Activated CD4-positive, alpha-beta T cell treated with anti-CD3 and anti-CD28 coated beads, Interleukin-2, Interleukin-6, amounts not matched to agents 100 ng/mL and 50 ng/mL, durations not matched to agents 16 hours and 8 hours (primary cell): ENCODE measurements around the gene CUX1.
"Not testable (repeated sequence)": the region's sequence is repeated elsewhere in the genome, so short reads cannot be mapped to it uniquely, and the experiment has no call there.

ENCODE experiments used
- DNase-seq: peaks from one replicate; pipeline ENCODE4 v3.0.0-alpha.2; 2020

CUX1 gene

DNA sequence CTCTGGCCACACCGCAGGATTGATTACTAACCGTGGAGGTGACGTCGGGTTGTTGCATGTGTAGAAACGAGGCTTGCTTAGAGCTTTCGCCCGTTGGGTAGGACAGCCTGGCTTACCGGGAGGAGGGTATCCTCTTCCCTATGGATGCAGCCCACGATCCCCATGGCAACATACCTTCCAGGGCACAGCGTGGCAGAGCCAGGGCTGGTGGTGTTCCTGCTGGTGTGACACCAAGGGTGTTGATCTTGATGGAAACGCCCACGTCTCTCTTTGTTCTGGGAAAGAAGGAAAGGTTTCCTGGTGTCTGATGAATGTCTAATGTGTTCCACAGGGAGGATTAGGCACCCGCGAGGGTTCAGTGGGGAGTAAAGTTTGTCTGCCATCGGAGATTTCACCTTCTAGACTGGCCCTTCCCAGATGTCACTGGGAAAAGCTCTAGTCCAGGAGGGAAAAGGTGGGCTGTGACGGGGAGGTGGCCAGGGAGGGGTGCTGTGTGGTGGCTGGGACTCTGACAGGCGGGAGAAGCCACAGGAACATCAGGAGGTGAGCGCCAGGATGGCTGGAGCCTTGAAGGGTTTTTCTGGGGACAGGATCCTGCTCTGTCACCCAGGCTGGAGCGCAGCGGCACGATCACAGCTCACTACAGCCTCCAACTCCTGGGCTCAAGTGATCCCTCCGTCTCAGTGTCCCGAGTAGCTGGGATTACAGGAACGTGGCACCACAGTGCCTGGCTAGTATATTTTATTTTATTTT is 102.1 kb downstream of the CUX1 start:
- no peak for DNase-seq

DNA sequence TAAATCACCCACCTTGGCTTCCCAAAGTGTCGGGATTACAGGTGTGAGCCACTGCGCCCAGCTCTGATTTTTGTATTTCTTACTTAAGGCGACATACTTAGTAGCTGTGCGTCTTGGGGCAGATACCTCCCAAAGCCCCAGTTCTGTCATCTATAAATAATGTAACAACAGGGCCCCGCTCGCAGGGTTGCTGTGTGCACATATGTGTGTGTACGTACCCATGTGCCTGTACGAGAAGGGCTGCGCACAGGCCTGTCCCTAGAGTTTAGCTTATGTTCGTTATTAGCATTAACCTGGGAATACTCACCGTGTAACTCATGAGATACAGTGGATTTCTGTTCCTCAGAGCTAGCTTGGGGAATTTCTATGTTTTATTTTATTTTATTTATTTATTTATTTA is 103.6 kb downstream of the CUX1 start:
- DNase-seq: no peak

DNA sequence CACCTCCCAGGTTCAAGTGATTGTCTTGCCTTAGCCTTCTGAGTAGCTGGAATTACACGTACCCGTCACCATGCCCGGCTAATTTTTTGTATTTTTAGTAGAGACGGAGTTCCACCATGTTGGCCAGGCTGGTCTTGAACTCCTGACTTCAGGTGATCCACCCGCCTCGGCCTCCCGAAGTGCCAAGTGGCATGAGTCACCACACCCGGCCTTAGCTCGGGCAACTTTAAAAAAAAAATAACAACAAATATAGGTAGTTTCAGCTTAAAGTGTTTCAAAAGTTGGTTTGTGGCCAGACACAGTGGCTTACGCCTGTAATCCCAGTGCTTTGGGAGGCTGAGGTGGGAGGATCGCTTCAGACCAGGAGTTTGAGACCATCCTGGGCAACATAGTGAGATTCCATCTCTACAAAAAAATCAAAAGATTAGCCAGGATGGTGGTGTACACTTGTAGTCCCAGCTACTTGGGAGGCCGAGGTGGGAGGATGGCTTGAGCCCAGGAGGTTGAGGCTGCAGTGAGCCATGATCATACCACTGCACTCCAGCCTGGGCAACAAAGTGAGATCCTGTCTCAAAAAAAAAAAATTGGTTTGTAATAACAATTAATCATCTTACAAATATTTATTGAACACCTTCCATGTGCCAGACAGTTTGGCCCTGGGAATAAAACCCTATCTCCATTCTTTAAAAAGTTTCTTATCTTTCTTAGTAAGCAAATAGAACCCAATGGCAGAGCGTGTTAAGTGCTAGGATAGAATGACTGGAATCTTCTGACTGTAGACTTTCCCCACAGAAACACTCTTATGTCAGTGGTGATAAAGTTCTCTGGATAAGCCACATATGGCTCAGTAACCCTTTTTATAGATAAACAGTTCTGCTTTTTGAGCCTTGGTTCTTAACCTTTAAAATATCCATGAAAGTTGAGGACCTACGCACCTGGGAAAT is 104.4 kb downstream of the CUX1 start:
- not testable (repeated sequence) for DNase-seq

DNA sequence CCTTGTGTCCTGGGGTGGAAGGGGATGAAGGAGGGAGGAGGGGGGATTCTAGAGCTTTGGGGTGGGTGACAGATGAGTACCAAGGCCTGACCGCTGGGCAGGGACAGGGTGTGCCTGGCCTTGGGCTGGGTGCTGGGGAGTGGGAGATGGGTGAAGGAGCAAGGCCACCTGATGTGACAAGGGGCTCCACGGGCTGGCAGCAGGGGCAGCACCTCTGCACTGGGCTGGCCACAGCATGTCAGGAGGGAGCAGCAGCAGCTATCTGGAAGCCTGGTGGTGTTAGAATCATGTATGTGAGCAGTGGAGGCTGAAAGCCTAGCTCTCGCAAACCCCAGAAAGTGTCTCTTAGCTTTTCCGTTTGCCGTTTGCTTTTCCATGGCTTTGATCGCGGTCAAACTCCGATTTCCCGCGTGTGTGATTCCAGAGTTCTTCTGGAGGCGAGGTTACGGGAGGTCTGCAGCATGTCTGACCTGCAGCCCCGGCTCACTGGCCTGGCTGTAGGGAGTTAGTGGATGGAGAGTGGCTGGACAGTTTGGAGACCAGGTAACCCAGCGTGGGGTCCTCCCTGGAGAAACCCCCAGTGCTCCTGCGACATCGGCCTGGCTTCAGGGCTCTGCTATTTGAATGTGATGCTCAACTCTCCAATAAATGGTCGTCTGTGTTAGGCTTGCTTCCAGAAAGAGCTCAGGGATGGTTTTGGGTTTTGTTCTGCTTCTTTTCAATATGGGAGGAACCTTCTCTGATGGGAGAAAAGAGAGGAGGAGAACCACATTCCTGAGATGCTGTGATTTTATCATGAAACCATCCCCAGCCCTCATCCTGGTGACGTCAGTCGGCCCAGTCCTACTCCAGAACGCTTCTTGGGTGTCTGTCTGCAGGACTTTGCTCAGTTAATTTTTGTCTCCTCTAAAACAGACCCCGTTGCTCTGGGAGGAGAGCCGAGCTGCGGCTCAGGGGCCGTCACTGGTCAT is 105.5 kb downstream of the CUX1 start:
- no peak for DNase-seq

DNA sequence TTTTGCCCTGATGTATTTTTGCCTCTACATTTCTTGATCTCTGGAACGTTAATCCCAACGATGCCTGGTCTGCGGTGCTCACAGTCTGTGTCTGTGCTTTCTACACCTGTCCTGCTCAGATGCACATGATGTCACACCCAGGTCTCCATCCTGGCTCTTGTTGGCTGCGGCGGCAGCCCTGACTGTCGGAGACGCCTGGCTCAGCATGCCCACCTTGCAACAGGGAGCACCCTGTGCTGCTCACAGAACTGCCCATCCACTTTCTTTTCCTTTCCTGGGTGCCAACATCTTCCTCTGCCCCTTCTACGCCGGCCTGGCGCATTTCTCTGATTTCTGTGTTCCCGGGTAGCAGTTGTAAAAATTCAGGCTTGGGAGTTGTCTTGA is 106.2 kb downstream of the CUX1 start:
- no peak for DNase-seq

DNA sequence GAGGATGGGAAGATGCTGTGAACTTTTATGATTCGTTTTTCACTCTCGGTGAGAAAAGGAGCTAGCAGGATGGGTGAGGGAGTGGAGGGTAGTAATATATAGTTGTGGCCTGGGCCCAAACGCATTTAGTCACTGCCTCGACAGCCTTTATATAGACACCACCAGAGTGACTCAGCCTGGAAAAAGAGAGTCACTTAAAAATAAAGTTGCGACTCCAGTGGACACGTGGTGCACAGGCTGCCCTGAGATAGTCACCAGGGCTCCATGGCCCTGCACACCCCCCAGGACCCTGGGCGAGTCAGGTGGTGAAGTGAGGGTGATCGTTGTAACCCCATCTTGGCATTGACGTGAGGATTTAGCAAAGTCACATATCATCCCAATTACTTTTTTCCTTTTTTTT is 106.7 kb downstream of the CUX1 start:
- DNase-seq: peak; percentile 29

DNA sequence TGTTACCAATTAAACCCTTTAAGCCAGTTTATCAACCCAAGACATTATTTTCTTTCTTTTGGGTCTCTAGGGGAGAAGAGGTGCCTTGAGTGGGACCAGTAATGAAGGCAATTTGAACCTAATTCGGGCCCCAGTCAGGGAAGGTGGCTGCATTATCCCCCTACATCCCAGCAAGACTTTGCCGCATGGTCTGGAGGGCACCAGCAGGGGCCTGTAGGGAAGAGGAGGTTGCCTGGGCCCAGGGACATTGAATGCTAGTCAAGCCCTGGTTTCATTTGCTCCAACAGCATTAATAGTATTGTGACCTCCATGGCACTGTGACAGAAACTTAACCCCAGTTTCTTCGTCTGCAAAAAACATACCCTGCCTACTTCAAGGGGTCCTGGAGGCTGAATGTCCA is 108.8 kb downstream of the CUX1 start:
- no peak for DNase-seq

DNA sequence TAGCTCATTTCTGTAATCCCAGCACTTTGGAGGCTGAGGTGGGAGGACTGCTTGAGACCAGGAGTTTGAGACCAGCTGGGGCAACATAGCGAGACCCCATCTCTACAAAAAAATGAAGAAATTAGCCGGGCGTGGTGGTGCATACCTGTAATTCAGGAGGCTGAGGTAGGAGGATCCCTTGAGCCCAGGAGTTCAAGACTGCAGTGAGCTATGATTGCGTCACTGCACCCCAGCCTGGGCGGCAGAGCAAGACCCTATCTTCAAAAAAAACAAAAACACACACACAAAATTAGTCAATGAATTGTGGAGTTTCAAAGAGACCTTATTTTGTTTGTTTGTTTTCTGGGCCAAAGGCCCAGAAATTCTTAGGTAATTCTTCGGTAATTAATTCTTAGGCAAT is 110.0 kb downstream of the CUX1 start:
- no peak for DNase-seq

DNA sequence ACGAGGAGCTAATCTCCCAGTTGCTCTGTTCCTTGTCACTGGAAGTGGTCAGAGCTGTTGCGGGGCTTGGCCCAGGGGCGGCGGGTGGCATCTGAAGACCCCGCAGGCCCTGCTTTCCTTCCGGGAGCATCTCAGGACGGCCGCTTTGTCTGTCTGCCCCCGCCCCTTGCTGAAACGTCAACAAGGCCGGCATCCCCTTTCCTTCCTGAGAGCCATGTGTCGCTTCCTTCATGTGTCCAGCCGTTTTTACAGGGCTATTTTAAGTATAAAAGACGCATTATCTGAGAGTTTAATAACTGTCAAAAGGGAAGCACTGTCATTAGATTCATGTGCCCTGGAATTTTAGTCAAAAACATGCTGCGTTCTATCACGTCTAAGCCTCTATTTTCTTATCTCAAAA is 110.4 kb downstream of the CUX1 start:
- no peak for DNase-seq

DNA sequence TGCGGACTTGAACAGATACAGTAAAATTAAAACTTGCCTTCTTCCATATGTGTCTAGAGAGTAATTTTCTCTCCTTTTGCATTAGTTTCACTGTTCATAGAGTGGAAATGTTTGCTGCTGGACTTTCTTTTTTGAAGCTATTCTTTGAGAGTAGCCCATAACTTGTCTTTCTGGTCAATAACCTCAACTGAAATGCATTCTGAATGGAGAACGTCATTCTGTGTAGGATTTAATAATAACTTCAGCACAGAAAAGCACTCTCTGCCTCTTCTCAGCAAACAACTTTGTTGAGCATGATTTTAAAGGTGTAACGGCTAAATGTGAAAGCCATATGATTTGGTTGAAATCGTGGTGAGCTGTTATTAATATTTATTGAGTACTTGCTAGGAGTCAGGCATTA is 111.8 kb downstream of the CUX1 start:
- no peak for DNase-seq

DNA sequence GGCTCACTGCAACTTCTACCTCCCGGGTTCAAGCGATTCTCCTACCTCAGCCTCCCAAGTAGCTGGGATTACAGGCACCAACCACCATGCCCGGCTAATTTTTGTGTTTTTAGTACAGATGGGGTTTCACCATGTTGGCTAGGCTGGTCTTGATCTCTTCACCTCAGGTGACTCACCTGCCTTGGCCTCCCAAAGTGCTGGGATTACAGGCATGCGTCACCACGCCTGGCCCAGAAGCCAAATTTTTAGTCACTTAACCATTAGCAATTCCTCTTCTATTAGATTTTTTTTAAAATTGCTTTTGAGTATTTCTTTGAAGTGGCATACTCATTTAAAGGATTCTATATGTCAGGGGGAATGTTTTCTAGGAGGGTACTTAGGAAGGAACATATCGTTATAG is 112.5 kb downstream of the CUX1 start:
- DNase-seq: not testable (repeated sequence)

DNA sequence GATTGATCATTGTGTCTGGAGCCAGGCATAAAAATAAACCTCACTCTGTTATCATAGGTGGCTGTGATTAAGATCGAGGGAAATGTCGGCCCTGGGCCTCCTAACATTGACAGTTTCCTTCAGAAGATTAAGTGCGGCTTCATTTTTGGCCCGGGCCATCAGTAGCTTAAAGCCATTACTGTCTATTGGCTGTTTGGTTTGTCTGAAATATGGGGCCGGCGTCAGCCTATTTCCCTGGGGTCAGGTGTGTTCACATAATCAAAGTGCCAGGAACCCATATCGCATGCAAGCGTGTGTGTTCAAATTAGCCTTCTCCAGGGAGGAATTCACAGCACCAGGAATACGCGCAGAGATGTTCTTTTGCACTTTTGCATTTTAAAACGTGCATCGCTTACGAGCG is 114.7 kb downstream of the CUX1 start:
- no peak for DNase-seq

DNA sequence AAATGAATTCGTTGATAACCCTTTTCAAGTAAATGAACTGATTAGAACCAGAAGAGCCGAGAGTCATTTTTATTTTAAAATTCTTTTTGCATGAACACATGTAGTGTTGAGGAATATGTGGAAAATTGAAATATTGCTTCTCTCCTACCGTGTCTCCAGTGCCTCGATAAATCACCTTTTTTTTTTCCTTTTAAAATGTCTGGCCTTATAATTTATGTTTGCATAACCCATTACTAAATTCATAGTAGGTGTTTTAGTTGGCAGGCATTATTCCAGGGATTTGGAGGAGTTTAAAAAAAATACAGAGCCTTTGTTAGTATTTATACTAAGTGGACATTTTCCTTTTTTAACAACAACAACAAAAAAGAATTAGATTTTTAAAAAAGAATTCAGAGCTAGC is 115.6 kb downstream of the CUX1 start:
- DNase-seq: no peak

DNA sequence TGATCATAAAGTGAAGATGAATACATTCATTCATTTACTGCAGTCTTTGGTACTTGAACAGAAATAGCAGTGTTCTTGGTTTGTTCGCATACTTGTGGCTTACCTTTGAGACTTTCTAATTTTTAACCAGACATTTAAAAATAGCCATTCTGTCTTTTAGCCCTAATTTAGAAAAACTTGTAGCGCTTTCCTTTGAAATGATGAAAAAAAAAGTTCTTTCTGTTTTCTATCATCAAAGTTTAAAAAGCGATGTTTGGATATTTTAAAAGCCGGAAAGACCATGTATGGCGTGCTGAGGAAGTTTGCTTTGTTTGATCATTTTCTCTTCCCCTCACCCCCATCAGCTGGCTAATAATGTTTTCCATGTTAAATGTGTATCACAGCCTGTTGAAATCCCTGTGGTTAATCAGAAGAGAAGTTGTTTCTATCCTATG is 116.3 kb downstream of the CUX1 start:
- no peak for DNase-seq

DNA sequence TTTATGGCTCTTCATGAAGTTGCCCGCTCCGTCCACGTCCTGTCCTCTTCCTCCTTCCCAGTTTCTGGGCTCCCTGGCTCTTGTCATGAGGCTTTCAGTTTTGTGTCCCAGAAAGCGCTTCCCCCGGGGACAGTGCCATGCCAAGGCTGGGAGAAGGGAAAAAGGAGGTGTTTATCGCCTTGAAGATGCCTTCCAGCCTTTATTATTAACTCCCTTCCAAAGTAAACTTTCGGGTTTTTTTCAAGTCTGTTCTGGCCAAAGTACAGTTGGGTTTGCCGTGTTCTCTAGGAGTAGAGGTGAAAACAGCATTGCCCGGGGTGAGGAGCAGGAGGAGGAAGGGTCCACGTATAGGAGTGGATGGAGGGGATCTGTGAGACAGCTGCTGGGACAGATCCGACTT is 117.2 kb downstream of the CUX1 start:
- DNase-seq: no peak

DNA sequence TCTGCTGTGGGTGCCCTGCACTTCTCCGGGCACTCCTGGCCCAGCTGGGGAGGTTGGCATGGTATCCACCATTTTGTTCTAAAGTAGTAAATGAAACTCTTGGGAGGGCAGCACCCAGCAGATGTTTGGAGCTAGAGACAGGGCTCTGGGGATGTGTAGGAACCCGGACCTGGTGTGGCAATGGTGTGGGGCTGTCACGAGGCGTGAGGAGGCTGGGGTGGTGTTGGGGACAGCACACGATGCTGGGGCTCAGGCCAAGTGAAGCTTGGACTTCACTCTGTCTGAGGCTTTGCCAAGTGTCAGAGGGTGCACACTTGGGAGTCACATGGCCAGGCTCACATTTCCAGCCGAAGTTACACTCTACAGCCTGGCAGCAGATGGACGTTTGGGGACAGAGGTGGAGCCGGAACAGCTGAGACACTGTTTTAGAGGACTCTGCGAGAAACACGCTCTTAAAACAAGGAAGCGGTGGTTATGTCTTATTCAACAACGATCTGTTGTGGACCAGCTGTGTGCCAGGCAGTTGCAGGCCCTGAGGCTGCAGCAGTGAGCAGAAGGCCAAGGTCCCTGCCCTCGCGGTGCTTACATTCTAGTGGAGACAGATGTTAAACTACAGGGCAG is 118.2 kb downstream of the CUX1 start:
- no peak for DNase-seq

DNA sequence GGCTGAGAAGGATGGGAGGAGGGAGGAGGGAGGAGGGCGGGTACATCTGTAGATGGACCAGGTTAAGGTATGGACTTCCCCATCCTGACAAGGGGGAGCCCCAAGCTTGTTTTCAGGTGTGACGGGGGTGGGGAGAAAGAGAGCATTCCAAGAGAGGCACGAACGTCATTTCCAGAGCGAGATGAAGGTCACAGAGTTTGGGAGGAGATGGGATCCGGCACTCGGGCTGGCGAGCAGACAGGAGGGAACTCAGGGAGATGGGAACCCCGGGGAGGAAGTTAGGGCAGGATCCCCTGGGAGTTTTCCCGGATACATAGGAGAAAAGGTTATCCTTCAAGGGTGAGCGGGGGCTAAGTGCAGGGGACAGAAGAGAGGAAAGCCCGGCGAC is 118.8 kb downstream of the CUX1 start:
- no peak for DNase-seq

DNA sequence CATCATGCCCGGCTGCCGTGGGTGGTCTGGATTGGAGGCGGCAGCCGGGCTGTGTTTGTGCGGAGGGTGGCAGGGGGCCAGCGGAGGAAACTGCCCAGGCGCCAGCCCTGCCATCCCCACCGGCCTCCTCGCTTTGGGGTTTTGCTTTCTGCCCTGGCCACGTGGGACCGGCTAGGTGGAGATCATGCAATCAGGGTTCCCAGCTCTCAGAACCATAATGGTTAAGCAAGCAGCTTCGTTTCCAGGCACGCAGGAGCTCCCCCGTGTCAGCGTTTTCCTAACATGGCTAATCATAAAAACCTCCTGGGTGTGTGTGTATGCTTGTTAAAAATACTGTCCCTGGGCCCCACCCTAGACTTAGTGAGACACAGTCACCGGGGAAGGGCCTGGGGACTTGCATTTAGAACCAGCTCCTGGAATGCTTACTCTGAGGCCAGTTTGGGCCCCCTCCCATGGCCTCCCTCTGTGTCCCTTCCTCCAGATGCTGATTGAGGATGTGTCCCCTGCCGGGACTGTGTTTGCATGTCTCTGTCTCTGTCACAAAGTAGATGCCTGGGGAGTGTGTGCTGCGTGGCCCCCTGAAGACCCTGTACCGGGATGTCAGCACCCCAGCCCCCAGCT is 119.3 kb downstream of the CUX1 start:
- no peak for DNase-seq

DNA sequence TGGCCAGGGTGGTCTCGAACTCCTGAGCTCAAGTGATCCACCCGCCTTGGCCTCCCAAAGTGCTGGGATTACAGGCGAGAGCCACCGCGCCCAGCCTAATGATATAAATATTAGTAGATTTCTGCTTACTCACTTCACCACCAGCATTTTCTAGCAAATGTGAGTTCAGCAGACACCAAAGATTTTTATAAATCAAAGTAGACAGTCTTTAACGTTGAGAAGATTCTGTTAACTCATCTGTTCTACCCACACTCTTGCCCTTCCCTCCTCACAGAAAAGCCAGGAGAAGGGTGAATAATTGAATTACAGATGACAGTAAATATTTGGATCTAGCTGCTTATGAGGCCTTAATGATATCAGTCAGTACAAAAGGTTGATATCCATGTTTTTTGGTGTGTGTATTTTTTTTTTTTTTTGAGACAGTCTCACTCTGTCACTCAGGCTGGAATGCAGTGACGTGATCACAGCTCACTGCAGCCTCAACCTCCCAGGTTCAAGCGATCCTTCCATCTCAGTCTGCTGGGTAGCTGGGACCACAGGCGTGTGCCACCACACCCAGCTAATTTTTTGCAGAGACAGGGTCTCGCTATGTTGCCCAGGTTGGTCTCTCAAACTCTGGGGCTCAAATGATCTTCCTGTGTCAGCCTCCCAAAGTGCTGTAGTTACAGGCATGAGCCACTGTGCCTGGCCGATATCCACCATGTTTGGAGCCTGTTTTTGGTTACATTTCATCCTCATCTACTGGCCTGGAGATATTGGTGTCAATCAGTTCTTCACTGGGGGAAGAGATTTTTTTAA is 120.5 kb downstream of the CUX1 start:
- no peak for DNase-seq

DNA sequence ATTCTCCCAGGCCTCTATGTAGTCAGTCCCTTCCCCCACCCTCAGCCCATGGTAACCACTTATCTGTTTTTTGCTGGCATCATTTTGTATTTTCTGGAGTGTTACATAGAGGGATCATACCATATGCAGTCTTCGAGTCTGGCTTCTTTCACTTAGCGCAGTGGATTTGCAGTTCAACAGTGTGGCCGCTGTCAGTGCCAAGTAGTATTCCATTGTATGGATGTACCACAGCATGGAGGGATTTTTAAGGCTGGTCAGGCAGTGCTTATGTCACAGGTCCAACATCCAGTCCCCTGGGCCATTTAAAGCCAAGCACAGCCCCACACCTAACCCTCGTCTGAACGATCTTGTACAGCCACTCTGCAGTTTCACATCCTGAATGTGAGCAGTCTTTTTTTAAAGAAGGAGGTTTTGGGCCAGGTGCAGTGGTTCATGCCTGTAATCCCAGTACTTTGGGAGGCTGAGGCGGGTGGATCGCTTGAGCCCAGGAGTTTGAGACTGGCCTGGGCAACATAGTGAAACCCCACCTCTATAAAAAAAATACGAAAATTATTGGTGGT is 121.8 kb downstream of the CUX1 start:
- no peak for DNase-seq

DNA sequence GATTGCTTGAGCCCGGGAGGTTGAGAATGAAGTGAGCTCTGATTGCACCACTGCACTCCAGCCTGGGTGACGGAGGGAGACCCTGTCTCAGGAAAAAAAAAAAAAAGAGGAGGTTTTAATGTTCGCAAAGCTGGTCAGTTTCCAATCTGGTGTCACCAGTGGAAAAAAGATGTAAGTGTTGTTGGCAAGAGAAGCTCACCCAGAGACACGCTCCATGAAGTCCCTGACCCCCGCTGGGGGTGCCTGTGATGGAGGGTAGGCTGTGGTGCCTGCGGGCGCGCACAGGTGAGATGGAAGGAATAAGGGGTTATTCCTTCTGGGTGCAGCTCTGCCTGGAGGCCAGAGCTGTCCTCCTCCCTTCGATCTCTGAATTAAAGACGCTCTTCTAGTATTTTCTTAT is 122.7 kb downstream of the CUX1 start:
- DNase-seq: no peak
